Measurements from ENCODE around the gene TM9SF2. TPM values are rescaled to one million over a fixed set of nuclear protein-coding genes. Genes with fewer than 3 reads are reported as not detected.

The TM9SF2 gene
- polyA plus RNA-seq, 3 donors from 2014 or later = 57.5 to 109 (median 83.0) TPM

- Mint-ChIP-seq H3K27ac (peak overlapping the region in 1 of 6 donors; percentile 52), H3K4me1 (peaks cover 8 to 18% of the 10 kb centered on the region in 2 donors), H3K9me3 (no peaks in the 10 kb centered on the region), H3K27me3 (ENCODE audit: low read depth in 3 of 3) (no peaks in the 10 kb centered on the region), H3K36me3 (no peaks in the 10 kb centered on the region), H3K4me3 (peak overlapping the region in 1 of 5 donors; percentile 11)
- DNase-seq = no peak
Measured at GRCh38 chr13:99580500-99581268, 79.4 kb downstream of the TM9SF2 start.

GRCh38 chr13:99582511-99582910, 81.2 kb downstream of the TM9SF2 start:
- H3K4me1 Mint-ChIP-seq = peaks cover 8 to 18% of the 10 kb centered on the region in 2 donors
- no peaks in the 10 kb centered on the region for H3K9me3 Mint-ChIP-seq
- DNase-seq = no peak
- no peak overlapping the region for H3K27ac Mint-ChIP-seq
- H3K4me3 Mint-ChIP-seq = no peak overlapping the region
- H3K36me3 Mint-ChIP-seq = peaks cover 0 to 3% (median 0%) of the 10 kb centered on the region in 3 donors
- peaks cover 0 to 2% (median 0%) of the 10 kb centered on the region in 3 donors for H3K27me3 Mint-ChIP-seq (ENCODE audit: low read depth in 3 of 3)

- no peaks in the 10 kb centered on the region for H3K4me1 Mint-ChIP-seq
- peaks cover 0 to 4% (median 2%) of the 10 kb centered on the region in 3 donors for H3K27me3 Mint-ChIP-seq (ENCODE audit: low read depth in 3 of 3)
- no peak overlapping the region for H3K4me3 Mint-ChIP-seq
- DNase-seq = no peak
- H3K36me3 Mint-ChIP-seq = peaks cover 0 to 3% (median 0%) of the 10 kb centered on the region in 3 donors
- no peak overlapping the region for H3K27ac Mint-ChIP-seq
- no peaks in the 10 kb centered on the region for H3K9me3 Mint-ChIP-seq
Measured at GRCh38 chr13:99585609-99586008, 84.3 kb downstream of the TM9SF2 start.

- Mint-ChIP-seq H3K27ac (no peak overlapping the region), H3K36me3 (peaks cover 0 to 3% (median 0%) of the 10 kb centered on the region in 3 donors), H3K4me3 (no peak overlapping the region), H3K9me3 (no peaks in the 10 kb centered on the region), H3K4me1 (no peaks in the 10 kb centered on the region), H3K27me3 (ENCODE audit: low read depth in 3 of 3) (peaks cover 0 to 4% (median 2%) of the 10 kb centered on the region in 3 donors)
- DNase-seq = no peak
Measured at GRCh38 chr13:99587021-99587420, 85.7 kb downstream of the TM9SF2 start.

- DNase-seq = no peak
- H3K4me3 Mint-ChIP-seq = no peak overlapping the region
- H3K36me3 Mint-ChIP-seq = peaks cover 0 to 3% (median 0%) of the 10 kb centered on the region in 3 donors
- no peak overlapping the region for H3K27ac Mint-ChIP-seq
- H3K9me3 Mint-ChIP-seq = no peaks in the 10 kb centered on the region
- H3K4me1 Mint-ChIP-seq = no peaks in the 10 kb centered on the region
- H3K27me3 Mint-ChIP-seq (ENCODE audit: low read depth in 3 of 3) = peaks cover 2 to 4% (median 2%) of the 10 kb centered on the region in 3 donors
Measured at GRCh38 chr13:99587893-99588606, 86.8 kb downstream of the TM9SF2 start.

GRCh38 chr13:99589575-99589974, 88.3 kb downstream of the TM9SF2 start:
- H3K36me3 Mint-ChIP-seq = peaks cover 0 to 3% (median 0%) of the 10 kb centered on the region in 3 donors
- no peak overlapping the region for H3K27ac Mint-ChIP-seq
- DNase-seq = no peak
- H3K4me3 Mint-ChIP-seq = no peak overlapping the region
- no peaks in the 10 kb centered on the region for H3K4me1 Mint-ChIP-seq
- no peaks in the 10 kb centered on the region for H3K9me3 Mint-ChIP-seq
- peaks cover 2 to 4% (median 2%) of the 10 kb centered on the region in 3 donors for H3K27me3 Mint-ChIP-seq (ENCODE audit: low read depth in 3 of 3)

GRCh38 chr13:99590519-99591011, 89.3 kb downstream of the TM9SF2 start:
- no peaks in the 10 kb centered on the region for H3K9me3 Mint-ChIP-seq
- no peaks in the 10 kb centered on the region for H3K4me1 Mint-ChIP-seq
- no peak overlapping the region for H3K27ac Mint-ChIP-seq
- peaks cover 2 to 4% (median 2%) of the 10 kb centered on the region in 3 donors for H3K27me3 Mint-ChIP-seq (ENCODE audit: low read depth in 3 of 3)
- no peak for DNase-seq
- no peak overlapping the region for H3K4me3 Mint-ChIP-seq
- H3K36me3 Mint-ChIP-seq = peaks cover 0 to 3% (median 0%) of the 10 kb centered on the region in 3 donors

GRCh38 chr13:99596180-99596579, 94.9 kb downstream of the TM9SF2 start:
- Mint-ChIP-seq H3K4me3 (no peak overlapping the region), H3K36me3 (no peaks in the 10 kb centered on the region), H3K27me3 (ENCODE audit: low read depth in 3 of 3) (peaks cover 0 to 2% (median 0%) of the 10 kb centered on the region in 3 donors), H3K9me3 (no peaks in the 10 kb centered on the region), H3K27ac (no peak overlapping the region), H3K4me1 (peaks cover 11% of the 10 kb centered on the region in 2 donors)
- DNase-seq = no peak

GRCh38 chr13:99600318-99600717, 99.0 kb downstream of the TM9SF2 start:
- no peaks in the 10 kb centered on the region for H3K36me3 Mint-ChIP-seq
- no peaks in the 10 kb centered on the region for H3K9me3 Mint-ChIP-seq
- H3K4me3 Mint-ChIP-seq = no peak overlapping the region
- peaks cover 30 to 37% of the 10 kb centered on the region in 2 donors for H3K4me1 Mint-ChIP-seq
- peaks cover 1 to 3% (median 3%) of the 10 kb centered on the region in 3 donors for H3K27me3 Mint-ChIP-seq (ENCODE audit: low read depth in 3 of 3)
- peak overlapping the region in 1 of 6 donors; percentile 7 for H3K27ac Mint-ChIP-seq
- DNase-seq = no peak

GRCh38 chr13:99601535-99601934, 100.3 kb downstream of the TM9SF2 start:
- Mint-ChIP-seq H3K4me1 (peaks cover 41 to 49% of the 10 kb centered on the region in 2 donors), H3K4me3 (peak overlapping the region; percentile 50 to 77 (median 73)), H3K27ac (peak overlapping the region; percentile 3 to 80 (median 48)), H3K36me3 (no peaks in the 10 kb centered on the region), H3K9me3 (no peaks in the 10 kb centered on the region), H3K27me3 (ENCODE audit: low read depth in 3 of 3) (peaks cover 3 to 7% (median 6%) of the 10 kb centered on the region in 3 donors)
- peak; percentile 35 to 41 (median 39) for DNase-seq

GRCh38 chr13:99604636-99605035, 103.4 kb downstream of the TM9SF2 start:
- peak overlapping the region in 2 of 5 donors; percentile 21 to 69 for H3K4me3 Mint-ChIP-seq
- no peak for DNase-seq
- H3K27ac Mint-ChIP-seq = peak overlapping the region in 2 of 6 donors; percentile 45 to 65
- H3K9me3 Mint-ChIP-seq = no peaks in the 10 kb centered on the region
- peaks cover 48 to 60% of the 10 kb centered on the region in 2 donors for H3K4me1 Mint-ChIP-seq
- H3K36me3 Mint-ChIP-seq = peaks cover 0 to 4% (median 0%) of the 10 kb centered on the region in 3 donors
- H3K27me3 Mint-ChIP-seq (ENCODE audit: low read depth in 3 of 3) = peaks cover 3 to 7% (median 6%) of the 10 kb centered on the region in 3 donors

- Mint-ChIP-seq H3K27ac (peak overlapping the region; percentile 82 to 90 (median 86)), H3K4me1 (peaks cover 41 to 54% of the 10 kb centered on the region in 2 donors), H3K36me3 (peaks cover 0 to 4% (median 0%) of the 10 kb centered on the region in 3 donors), H3K27me3 (ENCODE audit: low read depth in 3 of 3) (peaks cover 3 to 7% (median 6%) of the 10 kb centered on the region in 3 donors), H3K4me3 (peak overlapping the region; percentile 87 to 90 (median 88)), H3K9me3 (no peaks in the 10 kb centered on the region)
- no peak for DNase-seq
Measured at GRCh38 chr13:99605420-99606323, 104.4 kb downstream of the TM9SF2 start.

All from immature natural killer cell (primary cell).